ENCODE results near the gene TMPRSS4. TPM values are rescaled to one million over a fixed set of nuclear protein-coding genes. Genes with fewer than 3 reads are reported as not detected.

TMPRSS4 gene
- total and polyA plus RNA-seq, 2 of the 13 experiments (the other 11 are each of a cell fraction or from before 2014, with no cell fraction given) = 0.32 TPM; not detected in 1

DNA sequence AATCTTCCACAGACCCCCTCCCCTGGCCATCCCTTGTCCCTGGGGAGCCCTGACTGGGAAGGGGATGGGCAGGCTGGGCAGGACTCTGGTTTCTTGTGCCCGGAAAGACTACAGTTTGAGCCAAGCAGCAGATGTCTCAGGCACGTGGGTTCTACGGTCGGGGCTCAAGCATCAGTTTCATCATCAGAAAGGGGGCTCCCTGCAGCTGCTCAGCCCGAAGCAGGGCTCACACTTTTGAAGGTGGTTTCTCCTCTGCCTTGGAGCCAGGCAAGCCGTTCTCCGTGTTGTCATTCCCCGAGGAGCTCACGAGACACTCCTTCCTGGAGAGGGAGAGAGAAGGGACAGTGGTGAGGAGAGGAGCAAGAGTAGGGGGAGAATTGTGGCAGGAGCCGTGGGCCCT, 59.9 kb downstream of the TMPRSS4 start (continued):
- no peak for TF ChIP-seq ZNF563 (CRISPR knock-in tag; IDR thresholded peaks at IDR 0.05)

GRCh38 chr11:118138839-118139420, 62.1 kb downstream of the TMPRSS4 start:
- no peaks in the 10 kb centered on the region for H4K20me1 ChIP-seq (ENCODE audit: insufficient read depth, low read length)
- ATAC-seq = no peak
- in situ Hi-C loops (cut with HindIII; ENCODE audit: extremely low pct_ligation_motif_present, low pct_unique_long_range_greater_than_20kb) = loop anchor here (25.0 kb wide), 1 partner anchor 348 kb away; no protein-coding TSS in a partner anchor
- ChIA-PET POLR2A (no interaction called here), CTCF (ENCODE audit: low intra/inter-chr PET ratio, low total read pairs) (no interaction called here)
- no peak overlapping the region for H3K9ac ChIP-seq (ENCODE audit: insufficient read depth, low read depth, low read length)
- no peak overlapping the region for H3K4me2 ChIP-seq (ENCODE audit: low read depth, low read length)
- DNase-seq (ENCODE audit: low spot score) = no peak
- intact Hi-C loops (cut with micrococcal nuclease; ENCODE audit: unreplicated experiment) = no loop called here
- no peak for TF ChIP-seq ZNF367 (CRISPR knock-in tag; IDR thresholded peaks at IDR 0.05; ENCODE audit: borderline replicate concordance)
- no peak for TF ChIP-seq THAP8 (CRISPR knock-in tag; IDR thresholded peaks at IDR 0.05; ENCODE audit: borderline replicate concordance)
- H3K27me3 ChIP-seq (ENCODE audit: control insufficient read depth in 1 of 2, insufficient read depth in 2 of 2, low read length in 2 of 2) = peaks cover 12 to 46% of the 10 kb centered on the region in 2 experiments; a peak in 4 of 5 replicates
- FAIRE-seq = no peak
- no peak overlapping the region for H2AFZ ChIP-seq (ENCODE audit: low read length)
- no peaks in the 10 kb centered on the region for H3K36me3 ChIP-seq (replicated peaks in 1 of 2; ENCODE audit: control insufficient read depth in 1 of 2, insufficient read depth in 2 of 2, low read length in 2 of 2)
- H3K79me2 ChIP-seq (ENCODE audit: insufficient read depth, low read length) = no peaks in the 10 kb centered on the region
- no peak overlapping the region for H3K4me3 ChIP-seq (replicated peaks in 1 of 3; ENCODE audit: insufficient read depth in 1 of 3, low read depth in 2 of 3, low read length in 3 of 3)
- no peaks in the 10 kb centered on the region for H3K9me3 ChIP-seq (ENCODE audit: low read length)
- no peaks in the 10 kb centered on the region for H3K4me1 ChIP-seq (ENCODE audit: insufficient read depth, low read length)
- no TSS peak for BruUV-seq (replicated peaks)
- 37% methylated on average over 8 of the region's 10 CpGs for WGBS (ENCODE audit: low lambda C conversion rate)
- no peak overlapping the region for H3K27ac ChIP-seq (ENCODE audit: extremely low read length, insufficient read depth, low read length)

DNA sequence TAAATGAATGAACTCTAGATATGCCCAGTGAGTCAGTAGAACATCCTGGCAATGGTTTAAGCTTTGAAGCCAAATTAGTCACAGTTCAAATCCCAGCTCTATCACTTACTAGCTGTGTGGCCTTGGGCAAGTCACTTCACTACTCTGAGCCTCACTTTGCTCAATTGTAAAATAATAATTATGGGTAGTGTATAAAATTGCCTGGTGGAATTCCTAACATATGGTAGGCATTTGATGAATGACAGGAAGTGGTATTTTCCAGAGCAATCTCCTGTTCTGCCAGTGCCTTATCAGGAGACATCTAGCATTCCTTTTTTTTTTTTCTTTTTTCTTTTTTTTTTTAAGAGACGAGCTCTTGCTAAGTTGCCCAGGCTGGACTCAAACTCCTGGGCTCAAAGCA, 62.7 kb downstream of the TMPRSS4 start:
- Histone ChIP-seq H3K4me3 (replicated peaks in 1 of 3; ENCODE audit: insufficient read depth in 1 of 3, low read depth in 2 of 3, low read length in 3 of 3) (no peak overlapping the region), H3K4me1 (ENCODE audit: insufficient read depth, low read length) (no peaks in the 10 kb centered on the region), H3K79me2 (ENCODE audit: insufficient read depth, low read length) (no peaks in the 10 kb centered on the region), H3K27me3 (ENCODE audit: control insufficient read depth in 1 of 2, insufficient read depth in 2 of 2, low read length in 2 of 2) (peaks cover 12 to 49% of the 10 kb centered on the region in 2 experiments; a peak in 4 of 5 replicates), H3K27ac (ENCODE audit: extremely low read length, insufficient read depth, low read length) (no peak overlapping the region), H2AFZ (ENCODE audit: low read length) (no peak overlapping the region), H3K4me2 (ENCODE audit: low read depth, low read length) (no peak overlapping the region), H3K9me3 (ENCODE audit: low read length) (no peaks in the 10 kb centered on the region), H4K20me1 (ENCODE audit: insufficient read depth, low read length) (no peaks in the 10 kb centered on the region), H3K9ac (ENCODE audit: insufficient read depth, low read depth, low read length) (no peak overlapping the region), H3K36me3 (replicated peaks in 1 of 2; ENCODE audit: control insufficient read depth in 1 of 2, insufficient read depth in 2 of 2, low read length in 2 of 2) (no peaks in the 10 kb centered on the region)
- ATAC-seq (no peak), DNase-seq (ENCODE audit: low spot score) (no peak), FAIRE-seq (no peak)
- 0% methylated on average over 1 of the region's 1 CpG for WGBS (ENCODE audit: low lambda C conversion rate)
- CTCF ChIA-PET (ENCODE audit: low intra/inter-chr PET ratio, low total read pairs) = no interaction called here
- in situ Hi-C loops (cut with HindIII; ENCODE audit: extremely low pct_ligation_motif_present, low pct_unique_long_range_greater_than_20kb) (loop anchor here (25.0 kb wide), 1 partner anchor 348 kb away; no protein-coding TSS in a partner anchor), intact Hi-C loops (cut with micrococcal nuclease; ENCODE audit: unreplicated experiment) (no loop called here)
- no TSS peak for BruUV-seq (replicated peaks)
- POLR2A ChIA-PET = no interaction called here
- TF ChIP-seq ZBTB2 (CRISPR knock-in tag; IDR thresholded peaks at IDR 0.05; ENCODE audit: low read depth) = no peak
- TF ChIP-seq ETV5 (CRISPR knock-in tag; IDR thresholded peaks at IDR 0.05; ENCODE audit: borderline replicate concordance) = no peak
- no peak for TF ChIP-seq EED (CRISPR knock-in tag; IDR thresholded peaks at IDR 0.05)
- no peak for TF ChIP-seq MAFK (conservative IDR thresholded peaks at IDR 0.05 in 1 of 2, IDR thresholded peaks at IDR 0.05 in 1 of 2; ENCODE audit: low read length in 2 of 2)
- TF ChIP-seq, protein P1, sequence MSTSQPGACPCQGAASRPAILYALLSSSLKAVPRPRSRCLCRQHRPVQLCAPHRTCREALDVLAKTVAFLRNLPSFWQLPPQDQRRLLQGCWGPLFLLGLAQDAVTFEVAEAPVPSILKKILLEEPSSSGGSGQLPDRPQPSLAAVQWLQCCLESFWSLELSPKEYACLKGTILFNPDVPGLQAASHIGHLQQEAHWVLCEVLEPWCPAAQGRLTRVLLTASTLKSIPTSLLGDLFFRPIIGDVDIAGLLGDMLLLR (CRISPR knock-in tag; IDR thresholded peaks at IDR 0.05) = no peak
- no peak for TF ChIP-seq SIN3A (IDR thresholded peaks at IDR 0.05; ENCODE audit: borderline replicate concordance, low read depth, low read length)
- TF ChIP-seq, protein P2, sequence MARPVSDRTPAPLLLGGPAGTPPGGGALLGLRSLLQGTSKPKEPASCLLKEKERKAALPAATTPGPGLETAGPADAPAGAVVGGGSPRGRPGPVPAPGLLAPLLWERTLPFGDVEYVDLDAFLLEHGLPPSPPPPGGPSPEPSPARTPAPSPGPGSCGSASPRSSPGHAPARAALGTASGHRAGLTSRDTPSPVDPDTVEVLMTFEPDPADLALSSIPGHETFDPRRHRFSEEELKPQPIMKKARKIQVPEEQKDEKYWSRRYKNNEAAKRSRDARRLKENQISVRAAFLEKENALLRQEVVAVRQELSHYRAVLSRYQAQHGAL (CRISPR knock-in tag; IDR thresholded peaks at IDR 0.05; ENCODE audit: not compliant biosample characterization) = no peak

Data from HepG2 (cell line).